GM19351 (cell line): Measurements from ENCODE around the gene FLVCR2.

ENCODE experiments used
- ATAC-seq: cut with Tn5 transposase; IDR thresholded peaks from one replicate; pipeline ENCODE4 v1.9.1; 2021; ENCODE audit warnings: mild to moderate bottlenecking, moderate library complexity; ENCODE audit not compliant: unreplicated experiment

Gene FLVCR2

GRCh38 chr14:75554482-75554881 lies 23.9 kb upstream of the FLVCR2 start:
- ATAC-seq = no peak

GRCh38 chr14:75558440-75558839 lies 20.0 kb upstream of the FLVCR2 start:
- no peak for ATAC-seq

- no peak for ATAC-seq
Measured at GRCh38 chr14:75559045-75559444, 19.4 kb upstream of the FLVCR2 start.

- no peak for ATAC-seq
Measured at GRCh38 chr14:75559451-75560222, 18.8 kb upstream of the FLVCR2 start.

GRCh38 chr14:75561013-75561432 lies 17.4 kb upstream of the FLVCR2 start:
- no peak for ATAC-seq

GRCh38 chr14:75562089-75562488 lies 16.3 kb upstream of the FLVCR2 start:
- no peak for ATAC-seq

- ATAC-seq = no peak
Measured at GRCh38 chr14:75562489-75562888, 15.9 kb upstream of the FLVCR2 start.

GRCh38 chr14:75563931-75564330 lies 14.5 kb upstream of the FLVCR2 start:
- no peak for ATAC-seq

- ATAC-seq = no peak
Measured at GRCh38 chr14:75565056-75565455, 13.4 kb upstream of the FLVCR2 start.

- ATAC-seq = peak; percentile 45
Measured at GRCh38 chr14:75566321-75566720, 12.1 kb upstream of the FLVCR2 start.

GRCh38 chr14:75566752-75567151 lies 11.7 kb upstream of the FLVCR2 start:
- ATAC-seq = no peak

- no peak for ATAC-seq
Measured at GRCh38 chr14:75568140-75568539, 10.3 kb upstream of the FLVCR2 start.

- no peak for ATAC-seq
Measured at GRCh38 chr14:75568791-75569190, 9.6 kb upstream of the FLVCR2 start.

- ATAC-seq = no peak
Measured at GRCh38 chr14:75570797-75571196, 7.6 kb upstream of the FLVCR2 start.

- ATAC-seq = no peak
Measured at GRCh38 chr14:75572104-75572503, 6.3 kb upstream of the FLVCR2 start.

- ATAC-seq = no peak
Measured at GRCh38 chr14:75577090-75577489, 1.3 kb upstream of the FLVCR2 start.

- ATAC-seq = peak; percentile 87
Measured at GRCh38 chr14:75577729-75578101, 705 bp upstream of the FLVCR2 start.

GRCh38 chr14:75578786-75579337 lies 442 bp downstream of the FLVCR2 start:
- ATAC-seq = peak; percentile 20

- ATAC-seq = no peak
Measured at GRCh38 chr14:75579338-75579864, 981 bp downstream of the FLVCR2 start.

GRCh38 chr14:75579882-75580281 lies 1.5 kb downstream of the FLVCR2 start:
- no peak for ATAC-seq

- no peak for ATAC-seq
Measured at GRCh38 chr14:75587388-75587787, 9.0 kb downstream of the FLVCR2 start.

- no peak for ATAC-seq
Measured at GRCh38 chr14:75589931-75590330, 11.5 kb downstream of the FLVCR2 start.
